DMS79 treated with DMSO at 0.1 percent for 48 hours (cell line): ENCODE measurements around the gene SYT13.
A peak's percentile ranks its signal among the peaks of the same experiment; 100 is the strongest.

Experiments used
- DNase-seq: peaks from one replicate; lab custom pipeline; 2025; lab: John Stamatoyannopoulos, UW

Gene SYT13

GRCh38 chr11:45248501-45249011, 37.6 kb downstream of the SYT13 start:
- no peak for DNase-seq

- no peak for DNase-seq
These were observed 38.7 kb downstream of the SYT13 start for GRCh38 chr11:45247433-45247832.

- no peak for DNase-seq
These were observed 39.9 kb downstream of the SYT13 start for GRCh38 chr11:45246241-45246640.

- DNase-seq, result no peak
These were observed 40.7 kb downstream of the SYT13 start for GRCh38 chr11:45245218-45246045.

- DNase-seq, result no peak
These were observed 42.2 kb downstream of the SYT13 start for GRCh38 chr11:45243967-45244366.

GRCh38 chr11:45239733-45240132, 46.4 kb downstream of the SYT13 start:
- no peak for DNase-seq

GRCh38 chr11:45238724-45239123, 47.4 kb downstream of the SYT13 start:
- DNase-seq, result no peak

- DNase-seq, result peak; percentile 27
These were observed 48.3 kb downstream of the SYT13 start for GRCh38 chr11:45237711-45238315.

- DNase-seq, result no peak
These were observed 51.7 kb downstream of the SYT13 start for GRCh38 chr11:45234306-45235006.

GRCh38 chr11:45233804-45234170, 52.4 kb downstream of the SYT13 start:
- DNase-seq, result no peak

GRCh38 chr11:45233121-45233803, 52.9 kb downstream of the SYT13 start:
- no peak for DNase-seq

GRCh38 chr11:45232341-45233080, 53.6 kb downstream of the SYT13 start:
- DNase-seq, result no peak

- DNase-seq, result no peak
These were observed 56.6 kb downstream of the SYT13 start for GRCh38 chr11:45229401-45230020.

- no peak for DNase-seq
These were observed 58.3 kb downstream of the SYT13 start for GRCh38 chr11:45227836-45228235.

GRCh38 chr11:45226901-45227300, 59.2 kb downstream of the SYT13 start:
- DNase-seq, result no peak

- no peak for DNase-seq
These were observed 59.9 kb downstream of the SYT13 start for GRCh38 chr11:45225961-45226871.

- peak; percentile 39 for DNase-seq
These were observed 60.9 kb downstream of the SYT13 start for GRCh38 chr11:45225277-45225676.

- DNase-seq, result no peak
These were observed 61.4 kb downstream of the SYT13 start for GRCh38 chr11:45224766-45225165.

- no peak for DNase-seq
These were observed 62.6 kb downstream of the SYT13 start for GRCh38 chr11:45223496-45223895.

GRCh38 chr11:45219411-45219810, 66.7 kb downstream of the SYT13 start:
- DNase-seq, result no peak
